H1 (cell line): Measurements from ENCODE around the gene ARFRP1. TPM values are rescaled to one million over a fixed set of nuclear protein-coding genes. Genes with fewer than 3 reads are reported as not detected.

Experiments
- CTCF ChIA-PET: fragments of 300-600 bp; sonication (Branson Sonifier 250); formaldehyde crosslinking; loops from one replicate; lab custom pipeline; 2021; ENCODE audit not compliant: partially characterized antibody; lab: Charles Lee
- POLR2A ChIA-PET: fragments of 300-600 bp; sonication (Branson Sonifier 250); formaldehyde crosslinking; loops from one replicate; lab custom pipeline; 2021; ENCODE audit warnings: inconsistent platforms; ENCODE audit not compliant: partially characterized antibody; lab: Charles Lee
- DNase-seq, 2 experiments: peaks; one replicate each; pipeline versions ENCODE4 v3.0.0 to v3.0.0-alpha.2; 2010 to 2022; ENCODE audit warnings: low spot score in 2 of 2, low read depth in 1 of 2, mixed read lengths in 1 of 2
- FAIRE-seq: peaks from 2 replicates; lab custom pipeline; 2011; peaks lifted over from hg19 to GRCh38; lab: Jason Lieb, UNC
- H2AFZ ChIP-seq: 2 replicates; pipeline ENCODE4 v1.8.1; 2012; ENCODE audit warnings: low read length, inconsistent platforms
- H2AK5ac ChIP-seq: 2 replicates; pipeline ENCODE4 v1.6.1; 2013; ENCODE audit warnings: low read depth, low read length
- H2BK120ac ChIP-seq: replicated peaks from 2 replicates; pipeline ENCODE3; 2013; ENCODE audit warnings: low read depth, low read length, inconsistent platforms
- H2BK12ac ChIP-seq: 2 replicates; pipeline ENCODE4 v1.6.1; 2013; ENCODE audit warnings: low read depth, low read length
- H2BK15ac ChIP-seq: 2 replicates; pipeline ENCODE4 v1.6.1; 2013; ENCODE audit warnings: low read length
- H2BK20ac ChIP-seq: 2 replicates; pipeline ENCODE4 v1.6.1; 2013; ENCODE audit warnings: low read length
- H2BK5ac ChIP-seq: 2 replicates; pipeline ENCODE4 v1.6.1; 2013; ENCODE audit warnings: low read depth, low read length
- H3K14ac ChIP-seq: 2 replicates; pipeline ENCODE4 v1.6.1; 2013; ENCODE audit warnings: inconsistent platforms; ENCODE audit not compliant: insufficient read length
- H3K18ac ChIP-seq: 2 replicates; pipeline ENCODE4 v1.6.1; 2013; ENCODE audit warnings: low read length; ENCODE audit errors: extremely low read depth
- H3K23ac ChIP-seq: 2 replicates; pipeline ENCODE4 v1.6.1; 2013; ENCODE audit warnings: inconsistent platforms; ENCODE audit not compliant: insufficient read length
- H3K23me2 ChIP-seq: 2 replicates; pipeline ENCODE4 v1.6.1; 2013; ENCODE audit warnings: low read depth, low read length
- H3K27ac ChIP-seq: 2 replicates; pipeline ENCODE4 v1.6.1; 2011; ENCODE audit warnings: low read depth, low read length, inconsistent platforms
- H3K27me3 ChIP-seq, 4 experiments: replicated peaks in 1 of 4; 1 replicate in 1 of 4; 2 replicates in 3 of 4; pipeline versions ENCODE4 v1.6.1 to v1.8.1; 2011 to 2013; ENCODE audit warnings: low read length in 3 of 4, mild to moderate bottlenecking in 3 of 4, inconsistent platforms in 2 of 4, mixed read lengths in 2 of 4, moderate library complexity in 1 of 4; ENCODE audit not compliant: control insufficient read depth in 3 of 4, insufficient read depth in 3 of 4; ENCODE audit errors: extremely low read depth in 1 of 4
- H3K36me3 ChIP-seq, 4 experiments: 2 replicates each; pipeline versions ENCODE4 v1.6.1 to v1.8.1; 2011 to 2013; ENCODE audit warnings: mild to moderate bottlenecking in 4 of 4, low read length in 3 of 4, moderate library complexity in 2 of 4, control low read depth in 1 of 4, inconsistent platforms in 1 of 4; ENCODE audit not compliant: insufficient read depth in 4 of 4, control insufficient read depth in 2 of 4
- H3K4ac ChIP-seq: replicated peaks from 2 replicates; pipeline ENCODE3; 2013; ENCODE audit warnings: low read length, low read depth, mixed read lengths, inconsistent platforms; ENCODE audit not compliant: insufficient read length
- H3K4me1 ChIP-seq, 4 experiments: replicated peaks in 1 of 4; 1 replicate in 1 of 4; 2 replicates in 3 of 4; pipeline versions ENCODE4 v1.6.1 to v1.8.1; 2011 to 2013; ENCODE audit warnings: low read length in 3 of 4, inconsistent platforms in 2 of 4, mixed read lengths in 1 of 4; ENCODE audit not compliant: insufficient read depth in 4 of 4, control insufficient read depth in 3 of 4
- H3K4me2 ChIP-seq, 2 experiments: 2 replicates each; pipeline versions ENCODE4 v1.6.1 to v1.8.1; 2011 to 2013; ENCODE audit warnings: low read depth in 2 of 2, low read length in 2 of 2, control low read depth in 1 of 2, inconsistent platforms in 1 of 2, mild to moderate bottlenecking in 1 of 2; ENCODE audit not compliant: insufficient read depth in 1 of 2
- H3K4me3 ChIP-seq, 4 experiments: fragments of 200-600, 300-600 bp in 1 of 4; sonication (generic), shearing (Covaris generic), sonication (Bioruptor Twin) in 1 of 4; 2 replicates each; pipeline versions ENCODE4 v1.5.1 to v1.8.1; 2011 to 2016; ENCODE audit warnings: low read length in 4 of 4, low read depth in 3 of 4, control low read depth in 2 of 4, inconsistent platforms in 2 of 4, mild to moderate bottlenecking in 2 of 4, mixed read lengths in 1 of 4, moderate library complexity in 1 of 4; ENCODE audit not compliant: insufficient read depth in 2 of 4; ENCODE audit errors: extremely low read depth in 1 of 4
- H3K56ac ChIP-seq: replicated peaks from 2 replicates; pipeline ENCODE3; 2013; ENCODE audit warnings: low read depth, mild to moderate bottlenecking, mixed read lengths, low read length, inconsistent platforms; ENCODE audit not compliant: insufficient read length
- H3K79me1 ChIP-seq: 2 replicates; pipeline ENCODE4 v1.6.1; 2013; ENCODE audit warnings: low read depth, low read length, control low read depth
- H3K79me2 ChIP-seq, 2 experiments: 2 replicates each; pipeline versions ENCODE4 v1.6.1 to v1.8.1; 2012 to 2013; ENCODE audit warnings: low read length in 2 of 2, mild to moderate bottlenecking in 2 of 2, inconsistent platforms in 1 of 2; ENCODE audit not compliant: insufficient read depth in 2 of 2, control insufficient read depth in 1 of 2
- H3K9ac ChIP-seq, 4 experiments: replicated peaks in 1 of 4; 1 replicate in 1 of 4; 2 replicates in 3 of 4; pipeline versions ENCODE4 v1.6.1 to v1.8.1; 2011 to 2013; ENCODE audit warnings: low read depth in 3 of 4, low read length in 3 of 4, control low read depth in 2 of 4, mild to moderate bottlenecking in 2 of 4, moderate library complexity in 2 of 4, inconsistent platforms in 1 of 4; ENCODE audit errors: extremely low read depth in 1 of 4
- H3K9me3 ChIP-seq, 2 experiments: 2 replicates each; pipeline versions ENCODE4 v1.6.1 to v1.8.1; 2012 to 2013; ENCODE audit warnings: mild to moderate bottlenecking in 2 of 2, moderate library complexity in 2 of 2, control low read depth in 1 of 2, inconsistent platforms in 1 of 2, low read depth in 1 of 2, low read length in 1 of 2, mixed read lengths in 1 of 2; ENCODE audit not compliant: insufficient read depth in 2 of 2
- H4K20me1 ChIP-seq, 2 experiments: replicated peaks in 1 of 2; 2 replicates each; pipeline versions ENCODE3 to v1.8.1; 2011 to 2013; ENCODE audit warnings: inconsistent platforms in 2 of 2, low read length in 2 of 2, mild to moderate bottlenecking in 1 of 2; ENCODE audit not compliant: insufficient read depth in 2 of 2, control insufficient read depth in 1 of 2
- H4K5ac ChIP-seq: 2 replicates; pipeline ENCODE4 v1.6.1; 2013; ENCODE audit warnings: low read length, low read depth, mixed read lengths, inconsistent platforms; ENCODE audit not compliant: insufficient read length
- H4K8ac ChIP-seq: 2 replicates; pipeline ENCODE4 v1.8.0; 2013; ENCODE audit warnings: mild to moderate bottlenecking, moderate library complexity, low read length, inconsistent platforms; ENCODE audit not compliant: insufficient read depth; ENCODE audit errors: extremely low read depth
- H4K91ac ChIP-seq: replicated peaks from 2 replicates; pipeline ENCODE3; 2013; ENCODE audit warnings: low read length, mixed read lengths, inconsistent platforms; ENCODE audit not compliant: insufficient read length
- ASH2L ChIP-seq: fragments of 200-600, 300-600 bp; sonication (generic); IDR thresholded peaks from one replicate; pipeline ENCODE4 v1.7.1; 2017; ENCODE audit warnings: low read length
- BACH1 ChIP-seq: IDR thresholded peaks from 2 replicates; pipeline ENCODE4 v1.6.1; 2012; ENCODE audit warnings: low read length, improper control_type of control experiment
- BCL11A ChIP-seq, 2 experiments: IDR thresholded peaks; one replicate each; pipeline ENCODE4 v1.6.1; 2011; ENCODE audit warnings: low read depth in 2 of 2, low read length in 2 of 2, mild to moderate bottlenecking in 2 of 2
- CBX8 ChIP-seq: fragments of 300-800, 300-1000 bp; sonication (generic); IDR thresholded peaks from 2 replicates; pipeline ENCODE4 v1.7.1; 2016; ENCODE audit warnings: low read depth, low read length, borderline replicate concordance
- CTBP2 ChIP-seq: IDR thresholded peaks from 2 replicates; pipeline ENCODE4 v1.7.0; 2011; ENCODE audit warnings: borderline replicate concordance, mild to moderate bottlenecking, moderate library complexity, mixed read lengths, low read length; ENCODE audit not compliant: insufficient read depth, insufficient read length
- SUZ12 ChIP-seq: fragments of 200-600 bp; sonication (generic); IDR thresholded peaks from 2 replicates; pipeline ENCODE4 v1.6.1; 2012; ENCODE audit warnings: mild to moderate bottlenecking, inconsistent platforms, low read length, moderate library complexity, mixed read lengths
- TAF7 ChIP-seq: optimal IDR thresholded peaks from 2 replicates; pipeline ENCODE3; 2011; ENCODE audit warnings: low read depth, mild to moderate bottlenecking, inconsistent platforms, low read length, moderate library complexity, borderline replicate concordance
- WGBS, 2 experiments: shearing (Covaris generic) in 1 of 2; methylation state at CpG; one replicate each; pipeline versions ENCODE4 v1.1.6 to v1.1.7; 2013 to 2015; ENCODE audit warnings: low lambda C conversion rate in 2 of 2, mixed read lengths in 2 of 2, inconsistent platforms in 1 of 2, low coverage in 1 of 2, missing lambda C conversion rate in 1 of 2; ENCODE audit not compliant: insufficient replicate concordance in 2 of 2, insufficient coverage in 1 of 2, insufficient read length in 1 of 2; ENCODE audit errors: extremely low coverage in 1 of 2, missing lambda C conversion rate in 1 of 2; 5-methylcytosine and 5-hydroxymethylcytosine counted together
- polyA plus RNA-seq, 7 experiments: library from polyadenylated mRNA; depleted of rRNA in 3 of 7; stranded (reverse) in 5 of 7; unstranded in 2 of 7; fragments of >200 nt in 5 of 7; fragments of 200-250 nt in 2 of 7; gene quantifications; 1 replicate in 5 of 7; 2 replicates in 1 of 7; 4 replicates in 1 of 7; pipeline versions ENCODE4 v1.2.1 to v1.2.3, GENCODE V29; 2011 to 2013; ENCODE audit warnings: missing spikeins in 2 of 7, mixed read lengths in 2 of 7
- total RNA-seq: library from RNA; stranded (reverse); fragmentation: NEBNext Ultra II Directional; extraction: Animal tissue kit (Norgen Biotek cat#: 25700); gene quantifications from 2 replicates; pipeline ENCODE4 v1.2.1, GENCODE V29; 2021
- TF ChIP-seq, protein P1 (sequence below), 3 experiments: IDR thresholded peaks; 1 replicate in 2 of 3; 2 replicates in 1 of 3; pipeline versions ENCODE4 v1.5.1 to v1.6.1; 2011; ENCODE audit warnings: low read length in 3 of 3, mild to moderate bottlenecking in 3 of 3, inconsistent platforms in 2 of 3, low read depth in 1 of 3, moderate library complexity in 1 of 3; ENCODE audit not compliant: insufficient read depth in 1 of 3; ENCODE audit errors: control extremely low read depth in 1 of 3

Gene ARFRP1
- total and polyA plus RNA-seq, 2 of the 8 experiments (the other 6 are each of a cell fraction or from before 2014, with no cell fraction given) = 12.9 to 22.9 TPM

DNA sequence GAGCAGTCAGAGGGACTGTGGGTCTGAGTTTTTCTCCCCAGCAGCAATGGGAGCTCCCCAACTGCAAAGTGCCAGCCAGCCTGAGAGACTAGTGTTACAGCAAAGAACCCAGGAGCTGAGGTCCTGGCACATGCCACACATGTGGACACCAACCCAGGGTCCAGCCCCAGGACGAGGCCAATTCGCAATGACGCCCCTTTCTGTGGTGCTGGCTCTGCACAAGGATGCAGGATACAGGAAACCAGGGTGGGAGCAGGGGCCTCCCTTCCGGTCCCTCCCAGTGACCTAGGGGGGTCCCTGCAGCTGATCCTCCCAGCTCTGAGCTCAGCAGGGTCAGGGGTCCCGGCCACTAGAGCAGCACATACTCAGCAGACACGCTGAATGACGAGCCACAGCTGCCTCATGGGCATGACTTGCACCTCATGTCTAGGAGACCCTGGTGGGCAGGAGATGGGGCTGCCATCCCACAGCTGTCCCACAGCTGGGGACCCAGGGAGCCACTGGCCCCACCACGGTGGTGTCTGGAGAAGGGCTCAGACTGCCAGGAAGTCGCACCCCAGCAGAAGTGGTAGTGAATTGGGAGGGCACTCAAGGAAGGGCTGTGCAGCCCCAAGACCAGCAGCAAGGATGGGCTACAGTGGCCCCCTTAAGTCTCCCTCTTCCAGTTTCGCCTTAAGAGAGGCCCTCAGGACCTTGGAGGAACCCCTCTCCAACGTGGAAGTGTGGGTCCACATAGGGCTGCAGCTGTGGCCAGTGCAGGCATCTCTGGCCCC lies 3.6 kb downstream of the ARFRP1 start:
- no peak overlapping the region for H4K91ac ChIP-seq
- H3K27ac ChIP-seq = no peak overlapping the region
- no peak overlapping the region for H3K4me3 ChIP-seq
- H3K79me1 ChIP-seq = peaks cover 6% of the 10 kb centered on the region; the same call in 1 of the 2 replicates
- H4K8ac ChIP-seq = no peak overlapping the region
- POLR2A ChIA-PET = interaction anchor here (0.6 to 4.7 kb wide), 9 partner anchors 7 to 161 kb away, joined by 3 to 49 read pairs (median 3); partner anchors contain the start of genes SLC2A4RG, TNFRSF6B and TPD52L2
- no peak overlapping the region for H2BK120ac ChIP-seq
- H3K4me2 ChIP-seq = no peak overlapping the region
- H3K18ac ChIP-seq = no peak overlapping the region
- FAIRE-seq (no peak), DNase-seq (no peak)
- H3K9ac ChIP-seq = no peak overlapping the region
- no peak overlapping the region for H2BK15ac ChIP-seq
- no peak overlapping the region for H4K5ac ChIP-seq
- H3K14ac ChIP-seq = no peak overlapping the region
- no peak overlapping the region for H2BK12ac ChIP-seq
- H3K4me1 ChIP-seq = peaks cover 0 to 11% (median 6%) of the 10 kb centered on the region in 4 experiments; a peak in 5 of 7 replicates
- no peak overlapping the region for H3K56ac ChIP-seq
- peaks cover 0 to 23% of the 10 kb centered on the region in 2 experiments; a peak in 3 of 4 replicates for H3K79me2 ChIP-seq
- peaks cover 8 to 17% of the 10 kb centered on the region in 2 experiments for H4K20me1 ChIP-seq
- H3K27me3 ChIP-seq = no peaks in the 10 kb centered on the region
- CTCF ChIA-PET = interaction anchor here (0.8 kb wide), 1 partner anchor 71 kb away, joined by 3 read pairs; no protein-coding TSS in a partner anchor
- H3K9me3 ChIP-seq = no peaks in the 10 kb centered on the region
- H3K4ac ChIP-seq = no peak overlapping the region
- WGBS, 2 experiments = 87% methylated on average over 11 of the region's 11 CpGs; no CpG with 5 or more reads in 1 of the 2 experiments
- H2BK20ac ChIP-seq = no peak overlapping the region
- no peak overlapping the region for H2AFZ ChIP-seq
- no peak overlapping the region for H2AK5ac ChIP-seq
- H2BK5ac ChIP-seq = no peak overlapping the region
- H3K23ac ChIP-seq = no peak overlapping the region
- H3K23me2 ChIP-seq = peaks cover 5% of the 10 kb centered on the region; the same call in 1 of the 2 replicates
- peaks cover 3 to 18% (median 8%) of the 10 kb centered on the region in 4 experiments; a peak in 5 of 8 replicates for H3K36me3 ChIP-seq
- TF ChIP-seq SUZ12 (no peak), BCL11A (IDR thresholded peaks at IDR 0.05; ENCODE audit: low read depth in 2 of 2, low read length in 2 of 2) (no peak), CTBP2 (no peak), TAF7 (no peak), BACH1 (no peak), ASH2L (no peak), CBX8 (no peak)
- TF ChIP-seq, protein P1, sequence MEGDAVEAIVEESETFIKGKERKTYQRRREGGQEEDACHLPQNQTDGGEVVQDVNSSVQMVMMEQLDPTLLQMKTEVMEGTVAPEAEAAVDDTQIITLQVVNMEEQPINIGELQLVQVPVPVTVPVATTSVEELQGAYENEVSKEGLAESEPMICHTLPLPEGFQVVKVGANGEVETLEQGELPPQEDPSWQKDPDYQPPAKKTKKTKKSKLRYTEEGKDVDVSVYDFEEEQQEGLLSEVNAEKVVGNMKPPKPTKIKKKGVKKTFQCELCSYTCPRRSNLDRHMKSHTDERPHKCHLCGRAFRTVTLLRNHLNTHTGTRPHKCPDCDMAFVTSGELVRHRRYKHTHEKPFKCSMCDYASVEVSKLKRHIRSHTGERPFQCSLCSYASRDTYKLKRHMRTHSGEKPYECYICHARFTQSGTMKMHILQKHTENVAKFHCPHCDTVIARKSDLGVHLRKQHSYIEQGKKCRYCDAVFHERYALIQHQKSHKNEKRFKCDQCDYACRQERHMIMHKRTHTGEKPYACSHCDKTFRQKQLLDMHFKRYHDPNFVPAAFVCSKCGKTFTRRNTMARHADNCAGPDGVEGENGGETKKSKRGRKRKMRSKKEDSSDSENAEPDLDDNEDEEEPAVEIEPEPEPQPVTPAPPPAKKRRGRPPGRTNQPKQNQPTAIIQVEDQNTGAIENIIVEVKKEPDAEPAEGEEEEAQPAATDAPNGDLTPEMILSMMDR (IDR thresholded peaks at IDR 0.05; ENCODE audit: control extremely low read depth in 1 of 3, insufficient read depth in 1 of 3, low read depth in 1 of 3, low read length in 3 of 3) = no peak
